Liver (tissue), 9 donors: ENCODE data around the gene ARPC1A. TPM values are rescaled to one million over a fixed set of nuclear protein-coding genes. Genes with fewer than 3 reads are reported as not detected.

ENCODE experiments used
- DNase-seq: peaks from one replicate; pipeline ENCODE4 v3.0.0-alpha.2; 2017; ENCODE audit warnings: low spot score
- H3K27ac ChIP-seq, 2 donors: one replicate each; pipeline ENCODE4 v1.7.0; 2013; ENCODE audit warnings: inconsistent platforms in 2 of 2, low read length in 2 of 2, control low read depth in 1 of 2, low read depth in 1 of 2, mild to moderate bottlenecking in 1 of 2
- H3K27me3 ChIP-seq, 4 donors: one replicate each; pipeline versions ENCODE4 v1.6.1 to v1.7.0; 2013; ENCODE audit warnings: low read length in 3 of 4, inconsistent platforms in 1 of 4, mild to moderate bottlenecking in 1 of 4, moderate library complexity in 1 of 4; ENCODE audit not compliant: control insufficient read depth in 4 of 4, insufficient read depth in 4 of 4
- H3K36me3 ChIP-seq, 4 donors: one replicate each; pipeline versions ENCODE4 v1.6.1 to v1.7.0; 2013; ENCODE audit warnings: low read length in 3 of 4, mild to moderate bottlenecking in 3 of 4, low read depth in 1 of 4, moderate library complexity in 1 of 4; ENCODE audit not compliant: control insufficient read depth in 4 of 4, insufficient read depth in 3 of 4
- H3K4me1 ChIP-seq, 4 donors: one replicate each; pipeline versions ENCODE4 v1.6.1 to v1.7.0; 2013; ENCODE audit warnings: low read length in 3 of 4, mild to moderate bottlenecking in 3 of 4, moderate library complexity in 1 of 4; ENCODE audit not compliant: control insufficient read depth in 4 of 4, insufficient read depth in 4 of 4
- H3K4me3 ChIP-seq, 3 donors: one replicate each; pipeline versions ENCODE4 v1.6.1 to v1.7.0; 2013; ENCODE audit warnings: low read length in 3 of 3, control low read depth in 1 of 3, low read depth in 1 of 3, mild to moderate bottlenecking in 1 of 3
- H3K9ac ChIP-seq, 2 donors: one replicate each; pipeline ENCODE4 v1.7.0; 2013; ENCODE audit warnings: low read length in 2 of 2, mild to moderate bottlenecking in 2 of 2, moderate library complexity in 2 of 2, control low read depth in 1 of 2, low read depth in 1 of 2
- H3K9me3 ChIP-seq, 4 donors: one replicate each; pipeline versions ENCODE4 v1.6.1 to v1.7.0; 2013; ENCODE audit warnings: low read length in 3 of 4; ENCODE audit not compliant: control insufficient read depth in 4 of 4
- CTCF ChIP-seq: fragments of 150-350 bp; IDR thresholded peaks from 2 replicates; pipeline ENCODE4 v1.5.1; 2017; ENCODE audit warnings: improper control_type of control experiment, low read depth, low read length; ENCODE audit not compliant: missing input control
- EGR1 ChIP-seq, 2 donors: IDR thresholded peaks; 2 replicates each; pipeline ENCODE4 v1.6.1; 2016 to 2018; ENCODE audit warnings: antibody characterized with exemption in 2 of 2, low read depth in 2 of 2
- FOXA2 ChIP-seq: IDR thresholded peaks from 2 replicates; pipeline ENCODE4 v1.6.1; 2016; ENCODE audit warnings: antibody characterized with exemption
- GABPA ChIP-seq, 2 donors: IDR thresholded peaks in 1 of 2; conservative IDR thresholded peaks in 1 of 2; 2 replicates each; pipeline ENCODE4 v1.6.1; 2016; ENCODE audit warnings: antibody characterized with exemption in 2 of 2, mild to moderate bottlenecking in 1 of 2, moderate library complexity in 1 of 2
- HNF4G ChIP-seq: IDR thresholded peaks from 2 replicates; pipeline ENCODE4 v1.6.1; 2016; ENCODE audit warnings: antibody characterized with exemption
- JUND ChIP-seq, 2 donors: IDR thresholded peaks; 2 replicates each; pipeline ENCODE4 v1.6.1; 2016; ENCODE audit warnings: antibody characterized with exemption in 2 of 2
- NR2F2 ChIP-seq: IDR thresholded peaks from 2 replicates; pipeline ENCODE4 v1.6.1; 2016; ENCODE audit warnings: antibody characterized with exemption
- RAD21 ChIP-seq, 2 donors: IDR thresholded peaks; 2 replicates each; pipeline ENCODE4 v1.6.1; 2016; ENCODE audit warnings: antibody characterized with exemption in 2 of 2, mild to moderate bottlenecking in 2 of 2
- REST ChIP-seq: IDR thresholded peaks from 2 replicates; pipeline ENCODE4 v1.6.1; 2016; ENCODE audit warnings: antibody characterized with exemption, mild to moderate bottlenecking
- SP1 ChIP-seq: IDR thresholded peaks from 2 replicates; pipeline ENCODE4 v1.6.1; 2018; ENCODE audit warnings: antibody characterized with exemption, mild to moderate bottlenecking
- TAF1 ChIP-seq: conservative IDR thresholded peaks from 2 replicates; pipeline ENCODE4 v1.6.1; 2016; ENCODE audit warnings: antibody characterized with exemption, mild to moderate bottlenecking
- YY1 ChIP-seq: IDR thresholded peaks from 2 replicates; pipeline ENCODE4 v1.6.1; 2016; ENCODE audit warnings: antibody characterized with exemption, mild to moderate bottlenecking
- ZBTB33 ChIP-seq: IDR thresholded peaks from 2 replicates; pipeline ENCODE4 v1.6.1; 2016; ENCODE audit warnings: antibody characterized with exemption
- WGBS: extraction: QIAGEN DNeasy Blood & Tissue Kit; methylation state at CpG from one replicate; pipeline ENCODE4 v1.1.7; 2013; 5-methylcytosine and 5-hydroxymethylcytosine counted together
- polyA plus RNA-seq, 2 donors: library from polyadenylated mRNA; stranded (reverse) in 1 of 2; unstranded in 1 of 2; fragments of 200-250 nt in 1 of 2; fragments of >200 nt in 1 of 2; fragmentation: Nextera tagmentation in 1 of 2; extraction: Ambion mirVana in 1 of 2; gene quantifications; one replicate each; pipeline versions ENCODE4 v1.2.1 to v1.2.3, GENCODE V29; 2013 to 2015
- total RNA-seq, 2 donors: library from RNA; depleted of rRNA; stranded (reverse); fragments of >200 nt; gene quantifications; one replicate each; pipeline ENCODE4 v1.2.3, GENCODE V29; 2014
- TF ChIP-seq, protein P1 (sequence below): IDR thresholded peaks from 2 replicates; pipeline ENCODE4 v1.6.1; 2016; ENCODE audit warnings: antibody characterized with exemption
- TF ChIP-seq, protein P2 (sequence below): IDR thresholded peaks from 2 replicates; pipeline ENCODE4 v1.6.1; 2016; ENCODE audit warnings: antibody characterized with exemption
- donor health status: healthy.
- donor health status: healthy.
- donor health status: healthy.
- donor health status: healthy.
- donor health status: healthy.

The ARPC1A gene
- total and polyA plus RNA-seq, 4 donors: 46.7 to 84.0 (median 60.8) TPM

DNA sequence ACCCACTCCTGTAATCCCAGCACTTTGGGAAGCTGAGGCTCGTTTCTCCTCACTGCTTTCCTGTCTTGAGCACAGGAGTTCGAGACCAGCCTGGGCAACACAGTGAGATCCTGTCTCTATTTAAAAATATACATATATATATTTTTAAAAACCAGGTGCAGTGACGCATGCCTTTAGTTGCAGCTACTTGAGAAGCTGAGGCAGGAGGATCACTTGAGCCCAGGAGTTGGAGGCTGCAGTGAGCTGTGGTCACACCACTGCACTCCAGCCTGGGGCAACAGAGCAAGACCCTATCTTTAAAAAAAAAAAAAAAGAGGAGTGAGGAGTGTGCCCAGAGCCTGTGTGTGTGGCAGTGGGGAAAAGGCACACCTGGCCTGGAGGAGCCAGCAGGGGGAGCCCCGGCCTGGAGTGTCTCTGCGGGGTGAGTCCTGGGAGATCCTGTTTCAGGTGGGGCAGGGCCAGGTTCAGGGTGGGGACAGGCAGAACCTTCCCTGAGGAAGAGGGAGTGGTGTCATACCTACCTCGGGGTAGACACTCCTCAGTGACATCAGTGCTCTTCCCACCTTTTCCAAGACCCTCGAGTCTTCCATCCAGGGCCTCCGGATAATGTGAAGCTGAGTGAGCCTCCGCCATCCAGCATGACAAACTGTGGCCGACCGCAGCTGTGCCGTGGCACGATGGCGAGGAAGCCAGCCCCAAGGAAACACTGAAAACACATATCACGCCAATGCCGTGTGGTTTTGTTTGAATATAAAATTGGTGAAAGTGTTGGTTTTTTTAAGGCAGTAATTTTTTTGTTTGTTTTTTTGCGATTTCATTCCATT, 39.8 kb downstream of the ARPC1A start:
- peak; percentile 70 for DNase-seq
- TF ChIP-seq, protein P1, sequence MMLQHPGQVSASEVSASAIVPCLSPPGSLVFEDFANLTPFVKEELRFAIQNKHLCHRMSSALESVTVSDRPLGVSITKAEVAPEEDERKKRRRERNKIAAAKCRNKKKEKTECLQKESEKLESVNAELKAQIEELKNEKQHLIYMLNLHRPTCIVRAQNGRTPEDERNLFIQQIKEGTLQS: no peak
- TF ChIP-seq EGR1 (IDR thresholded peaks at IDR 0.05; ENCODE audit: low read depth in 2 of 2): no peak
- TF ChIP-seq RAD21 (IDR thresholded peaks at IDR 0.05): peak; percentile 74 to 85
- no peak for TF ChIP-seq HNF4G
- no peak for TF ChIP-seq ZBTB33
- TF ChIP-seq CTCF: peak; percentile 57
- TF ChIP-seq YY1: no peak
- Histone ChIP-seq H3K4me3 (no peak overlapping the region), H3K9me3 (no peaks in the 10 kb centered on the region), H3K4me1 (no peaks in the 10 kb centered on the region), H3K27me3 (no peaks in the 10 kb centered on the region), H3K9ac (no peak overlapping the region), H3K27ac (no peak overlapping the region), H3K36me3 (peaks cover 13 to 50% (median 29%) of the 10 kb centered on the region in 4 donors)
- WGBS: 80% methylated on average over 17 of the region's 17 CpGs

GRCh38 chr7:99366646-99367045, 40.9 kb downstream of the ARPC1A start:
- whole genome bisulfite sequencing: 96% methylated on average over 11 of the region's 11 CpGs
- no peaks in the 10 kb centered on the region for H3K4me1 ChIP-seq
- H3K4me3 ChIP-seq: no peak overlapping the region
- H3K36me3 ChIP-seq: peaks cover 11 to 40% (median 23%) of the 10 kb centered on the region in 4 donors
- H3K27me3 ChIP-seq: no peaks in the 10 kb centered on the region
- H3K27ac ChIP-seq: no peak overlapping the region
- TF ChIP-seq NR2F2: no peak
- TF ChIP-seq GABPA (IDR thresholded peaks at IDR 0.05 in 1 of 2, conservative IDR thresholded peaks at IDR 0.05 in 1 of 2): no peak
- no peak for TF ChIP-seq FOXA2
- no peak for TF ChIP-seq YY1
- TF ChIP-seq TAF1: no peak
- TF ChIP-seq EGR1 (IDR thresholded peaks at IDR 0.05; ENCODE audit: low read depth in 2 of 2): no peak
- no peak for TF ChIP-seq REST
- TF ChIP-seq HNF4G: no peak
- no peak for TF ChIP-seq SP1
- TF ChIP-seq JUND (IDR thresholded peaks at IDR 0.05): no peak
- TF ChIP-seq, protein P2, sequence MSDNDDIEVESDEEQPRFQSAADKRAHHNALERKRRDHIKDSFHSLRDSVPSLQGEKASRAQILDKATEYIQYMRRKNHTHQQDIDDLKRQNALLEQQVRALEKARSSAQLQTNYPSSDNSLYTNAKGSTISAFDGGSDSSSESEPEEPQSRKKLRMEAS: no peak
- TF ChIP-seq ZBTB33: no peak
- no peak for TF ChIP-seq RAD21 (IDR thresholded peaks at IDR 0.05)
- no peak overlapping the region for H3K9ac ChIP-seq
- no peaks in the 10 kb centered on the region for H3K9me3 ChIP-seq
- DNase-seq: no peak
